CD4-positive, alpha-beta T cell treated with Interleukin-15 for 4 hours (primary cell): ENCODE data around the gene PACSIN2.
"Not testable (repeated sequence)": the region's sequence is repeated elsewhere in the genome, so short reads cannot be mapped to it uniquely, and the experiment has no call there.

Experiments
- DNase-seq: peaks from one replicate; pipeline ENCODE4 v3.0.0-alpha.2; 2020; ENCODE audit warnings: low spot score

Gene PACSIN2

GRCh38 chr22:43011079-43011478 is 3.9 kb downstream of the PACSIN2 start:
- DNase-seq: no peak

GRCh38 chr22:43009444-43009843 is 5.5 kb downstream of the PACSIN2 start:
- no peak for DNase-seq

- DNase-seq: no peak
Observed at GRCh38 chr22:43008921-43009320, 6.0 kb downstream of the PACSIN2 start.

- no peak for DNase-seq
Observed at GRCh38 chr22:43008509-43008908, 6.4 kb downstream of the PACSIN2 start.

GRCh38 chr22:43007519-43008102 is 7.3 kb downstream of the PACSIN2 start:
- no peak for DNase-seq

GRCh38 chr22:43006753-43007152 is 8.2 kb downstream of the PACSIN2 start:
- DNase-seq: no peak

GRCh38 chr22:43006016-43006505 is 8.9 kb downstream of the PACSIN2 start:
- DNase-seq: no peak

GRCh38 chr22:43005106-43005505 is 9.8 kb downstream of the PACSIN2 start:
- DNase-seq: no peak

GRCh38 chr22:43004362-43005035 is 10.4 kb downstream of the PACSIN2 start:
- DNase-seq: no peak

- DNase-seq: no peak
Observed at GRCh38 chr22:43002202-43002586, 12.8 kb downstream of the PACSIN2 start.

- DNase-seq: no peak
Observed at GRCh38 chr22:43001271-43002201, 13.4 kb downstream of the PACSIN2 start.

- peak; percentile 39 for DNase-seq
Observed at GRCh38 chr22:43000441-43001175, 14.3 kb downstream of the PACSIN2 start.

- DNase-seq: no peak
Observed at GRCh38 chr22:42997582-42998090, 17.3 kb downstream of the PACSIN2 start.

- no peak for DNase-seq
Observed at GRCh38 chr22:42996646-42997365, 18.1 kb downstream of the PACSIN2 start.

GRCh38 chr22:42995654-42996053 is 19.3 kb downstream of the PACSIN2 start:
- DNase-seq: not testable (repeated sequence)

- DNase-seq: no peak
Observed at GRCh38 chr22:42994917-42995562, 19.9 kb downstream of the PACSIN2 start.

- DNase-seq: no peak
Observed at GRCh38 chr22:42994276-42994916, 20.6 kb downstream of the PACSIN2 start.

GRCh38 chr22:42993651-42994275 is 21.2 kb downstream of the PACSIN2 start:
- DNase-seq: no peak

GRCh38 chr22:42992886-42993479 is 22.0 kb downstream of the PACSIN2 start:
- no peak for DNase-seq
